ENCODE results near the gene SNRPD3. TPM values are rescaled to one million over a fixed set of nuclear protein-coding genes. Genes with fewer than 3 reads are reported as not detected.
"Not testable (repeated sequence)": the region's sequence is repeated elsewhere in the genome, so short reads cannot be mapped to it uniquely, and the experiment has no call there.

The SNRPD3 gene
- total RNA-seq, 4 donors from 2014 or later, result 107 to 176 (median 152) TPM

- H3K27me3 ChIP-seq, result no peaks in the 10 kb centered on the region
- H3K4me3 ChIP-seq, result no peak overlapping the region
- 10 to 50% methylated on average over 6 to 7 of the region's 8 CpGs for WGBS, 2 donors
- intact Hi-C loops (cut with DNase I), result loop anchor here (5.0 kb wide), 1 partner anchor 200 kb away; no protein-coding TSS in a partner anchor
- no peak overlapping the region for H3K27ac ChIP-seq
- TF ChIP-seq CTCF (IDR thresholded peaks at IDR 0.05) (peak in 5 of 6 experiments; percentile 46 to 73 (median 68)), POLR2A (IDR thresholded peaks at IDR 0.05) (no peak)
- DNase-seq, result no peak
- no peaks in the 10 kb centered on the region for H3K36me3 ChIP-seq
- peaks cover 5 to 33% (median 6%) of the 10 kb centered on the region in 3 donors for H3K4me1 ChIP-seq
- H3K9me3 ChIP-seq, result no peaks in the 10 kb centered on the region
Observed at GRCh38 chr22:24521791-24522245, 34.0 kb upstream of the SNRPD3 start.

DNA sequence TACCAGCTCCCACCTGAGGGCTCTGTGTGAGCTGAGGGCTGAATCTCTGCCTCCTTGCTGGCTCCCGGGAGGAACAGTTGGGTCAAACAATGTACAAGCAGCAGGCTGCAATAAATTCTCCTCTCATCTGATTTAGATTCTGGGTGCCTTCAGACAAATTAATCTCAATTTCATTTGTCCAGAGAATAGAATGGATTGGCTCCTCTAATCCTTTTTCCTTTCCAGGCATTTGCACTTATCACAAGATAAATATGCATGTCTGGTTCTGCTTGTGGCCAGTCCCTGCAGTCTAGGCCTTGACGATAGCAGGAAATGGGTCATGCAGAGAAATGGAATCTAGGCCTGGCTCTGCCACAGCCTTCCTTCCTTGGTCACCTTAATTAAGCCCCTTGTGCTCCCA is 31.9 kb upstream of the SNRPD3 start:
- H3K27me3 ChIP-seq, result no peaks in the 10 kb centered on the region
- H3K4me1 ChIP-seq, result peaks cover 5 to 33% (median 6%) of the 10 kb centered on the region in 3 donors
- intact Hi-C loops (cut with DNase I), result loop anchor here (5.0 kb wide), 1 partner anchor 202 kb away; no protein-coding TSS in a partner anchor
- no peaks in the 10 kb centered on the region for H3K9me3 ChIP-seq
- no peak overlapping the region for H3K4me3 ChIP-seq
- H3K27ac ChIP-seq, result no peak overlapping the region
- WGBS, 2 donors, result 56 to 73% methylated on average over 1 to 2 of the region's 2 CpGs
- DNase-seq, result no peak
- H3K36me3 ChIP-seq, result no peaks in the 10 kb centered on the region
- no peak for TF ChIP-seq CTCF (IDR thresholded peaks at IDR 0.05)
- TF ChIP-seq POLR2A (IDR thresholded peaks at IDR 0.05), result no peak

DNA sequence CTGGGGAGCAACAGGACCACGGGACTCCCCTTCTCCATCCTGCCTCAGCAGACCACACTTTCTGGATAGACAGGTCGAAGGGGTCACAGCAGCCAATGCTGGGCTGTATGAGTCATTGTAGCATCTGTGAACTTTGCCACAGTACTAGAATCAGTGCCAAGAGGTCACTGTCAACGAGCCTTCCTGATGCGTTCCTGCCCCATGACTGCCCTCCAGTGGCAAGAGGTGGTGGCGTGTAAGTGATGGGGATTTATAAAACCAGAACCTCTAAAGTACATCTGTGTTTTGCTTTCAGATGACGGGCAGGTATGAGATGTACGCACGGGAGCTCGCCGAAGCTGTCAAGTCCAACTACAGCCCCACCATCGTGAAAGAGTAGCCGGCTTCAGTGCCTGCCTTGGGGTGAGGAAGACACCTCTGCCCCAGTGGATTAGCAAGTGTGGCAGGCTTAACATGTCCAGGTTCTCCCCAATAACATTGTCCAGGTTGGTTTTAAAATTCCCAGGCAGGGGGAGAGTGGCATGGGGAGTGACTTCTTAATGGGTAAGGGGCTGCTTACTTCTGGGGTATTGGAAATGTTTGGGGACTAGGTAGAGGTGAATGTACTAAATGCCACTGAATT is 30.3 kb upstream of the SNRPD3 start:
- H3K27ac ChIP-seq, result no peak overlapping the region
- WGBS, 2 donors, result 3 to 10% methylated on average over 9 to 11 of the region's 12 CpGs
- H3K36me3 ChIP-seq, result no peaks in the 10 kb centered on the region
- no peaks in the 10 kb centered on the region for H3K27me3 ChIP-seq
- H3K4me3 ChIP-seq, result no peak overlapping the region
- H3K9me3 ChIP-seq, result no peaks in the 10 kb centered on the region
- peak; percentile 66 to 89 (median 78) for TF ChIP-seq CTCF (IDR thresholded peaks at IDR 0.05)
- no peak for TF ChIP-seq POLR2A (IDR thresholded peaks at IDR 0.05)
- H3K4me1 ChIP-seq, result peaks cover 5 to 33% (median 6%) of the 10 kb centered on the region in 3 donors
- DNase-seq, result no peak
- intact Hi-C loops (cut with DNase I), result no loop called here

DNA sequence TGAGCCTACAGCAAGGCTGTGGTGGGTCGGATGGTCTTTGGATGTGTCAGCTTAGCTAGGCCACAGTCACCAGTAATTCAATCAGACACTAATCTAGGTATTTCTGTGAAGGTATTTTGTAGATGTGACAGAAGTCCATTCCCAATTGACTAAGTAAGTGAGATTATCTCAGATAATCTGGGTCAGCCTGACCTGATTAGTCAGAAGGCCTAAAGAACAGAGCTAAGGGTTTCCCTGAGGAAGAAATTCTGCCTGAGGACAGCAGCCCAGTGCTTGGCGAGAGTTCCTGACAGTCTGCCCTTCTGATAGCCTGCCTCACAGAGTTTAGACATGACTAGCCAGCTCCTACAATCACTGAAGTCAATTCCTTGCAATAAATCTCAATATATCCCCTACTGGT is 29.6 kb upstream of the SNRPD3 start:
- H3K4me1 ChIP-seq, result peaks cover 5 to 33% (median 6%) of the 10 kb centered on the region in 3 donors
- no peak for DNase-seq
- intact Hi-C loops (cut with DNase I), result no loop called here
- no peaks in the 10 kb centered on the region for H3K27me3 ChIP-seq
- H3K36me3 ChIP-seq, result no peaks in the 10 kb centered on the region
- no peaks in the 10 kb centered on the region for H3K9me3 ChIP-seq
- TF ChIP-seq POLR2A (IDR thresholded peaks at IDR 0.05) (no peak), CTCF (IDR thresholded peaks at IDR 0.05) (no peak)
- H3K27ac ChIP-seq, result no peak overlapping the region
- 80 to 88% methylated on average over 2 of the region's 2 CpGs for WGBS, 2 donors
- no peak overlapping the region for H3K4me3 ChIP-seq

DNA sequence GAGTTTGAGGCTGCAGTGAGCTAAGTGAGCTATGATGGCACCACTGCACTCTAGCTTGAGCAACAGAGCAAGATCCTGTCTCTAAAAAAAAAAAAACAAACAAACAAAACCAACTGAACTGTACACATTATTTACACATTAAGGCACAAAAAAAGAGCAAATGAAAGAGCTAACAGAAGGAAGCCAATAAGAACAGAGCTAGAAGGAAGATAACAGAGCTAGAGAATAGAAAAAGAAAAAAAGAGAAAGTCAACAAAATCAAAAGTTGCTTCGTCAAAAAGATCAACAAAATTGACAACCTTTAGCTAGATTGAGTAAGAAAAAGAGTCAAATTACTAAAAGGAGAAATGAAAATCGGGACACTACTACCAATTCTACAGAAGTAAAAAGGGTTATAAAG is 25.9 kb upstream of the SNRPD3 start:
- no peak overlapping the region for H3K27ac ChIP-seq
- H3K4me3 ChIP-seq, result no peak overlapping the region
- intact Hi-C loops (cut with DNase I), result no loop called here
- no peak for DNase-seq
- no peaks in the 10 kb centered on the region for H3K9me3 ChIP-seq
- no peaks in the 10 kb centered on the region for H3K27me3 ChIP-seq
- H3K4me1 ChIP-seq, result peaks cover 5 to 10% (median 6%) of the 10 kb centered on the region in 3 donors
- no peak for TF ChIP-seq CTCF (IDR thresholded peaks at IDR 0.05)
- TF ChIP-seq POLR2A (IDR thresholded peaks at IDR 0.05), result no peak
- no peaks in the 10 kb centered on the region for H3K36me3 ChIP-seq
- WGBS, 2 donors, result 63 to 80% methylated on average over 2 of the region's 2 CpGs

GRCh38 chr22:24530968-24531367 is 24.8 kb upstream of the SNRPD3 start:
- H3K27me3 ChIP-seq; H3K9me3 ChIP-seq; intact Hi-C loops (cut with DNase I); H3K4me3 ChIP-seq; DNase-seq; H3K4me1 ChIP-seq; H3K36me3 ChIP-seq; H3K27ac ChIP-seq: not testable (repeated sequence)
- WGBS, 2 donors, result 60 to 70% methylated on average over 2 to 3 of the region's 3 CpGs
